HG02759 (cell line): ENCODE data around the gene CUX1.

Experiments
- ATAC-seq: cut with Tn5 transposase; IDR thresholded peaks from one replicate; pipeline ENCODE4 v1.9.1; 2021; ENCODE audit warnings: mild to moderate bottlenecking, moderate library complexity; ENCODE audit not compliant: unreplicated experiment

The CUX1 gene

DNA sequence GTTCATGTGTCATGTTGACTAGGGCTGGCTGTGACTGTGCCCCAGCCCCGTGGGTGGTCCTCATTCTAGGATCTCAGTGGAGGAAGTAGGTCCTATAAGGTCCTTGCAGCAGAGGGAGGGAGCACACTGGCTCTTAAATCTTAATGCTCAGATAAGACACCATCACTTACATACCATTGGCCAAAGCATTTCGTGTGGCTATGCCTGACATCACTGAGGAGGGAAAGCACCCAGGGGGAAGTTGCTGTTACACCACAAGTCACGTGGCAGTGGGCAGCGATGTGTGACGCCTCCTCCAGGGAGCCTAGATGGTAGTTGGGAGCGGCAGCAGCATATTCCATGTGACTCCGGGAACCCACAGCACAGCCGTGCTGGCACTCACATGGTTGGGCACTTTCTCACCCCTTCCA, 244.6 kb downstream of the CUX1 start:
- ATAC-seq, result peak; percentile 89

DNA sequence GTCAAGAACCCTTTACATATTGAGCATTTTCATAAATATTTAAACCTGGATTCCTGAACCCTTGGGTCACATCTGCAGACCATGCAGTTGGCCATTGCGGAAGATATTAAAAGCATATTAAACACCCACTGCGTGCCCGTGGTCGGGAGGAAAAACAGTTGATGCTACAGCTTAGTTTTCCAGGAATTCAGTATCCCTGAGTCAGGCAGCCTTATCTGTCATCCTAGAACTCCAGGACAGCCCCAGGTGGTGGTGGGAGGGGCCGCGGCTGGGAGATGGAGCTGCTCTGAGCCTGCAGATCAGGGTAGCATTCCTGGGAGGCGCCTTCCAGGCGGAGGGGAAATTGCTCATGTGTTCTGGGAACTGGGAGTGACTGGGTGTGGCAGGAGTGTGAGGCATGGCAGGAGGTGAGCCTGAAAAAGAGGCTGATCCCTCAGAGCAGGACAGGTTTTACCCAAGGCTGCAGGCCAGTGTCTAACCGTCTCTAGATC, 246.3 kb downstream of the CUX1 start:
- no peak for ATAC-seq

DNA sequence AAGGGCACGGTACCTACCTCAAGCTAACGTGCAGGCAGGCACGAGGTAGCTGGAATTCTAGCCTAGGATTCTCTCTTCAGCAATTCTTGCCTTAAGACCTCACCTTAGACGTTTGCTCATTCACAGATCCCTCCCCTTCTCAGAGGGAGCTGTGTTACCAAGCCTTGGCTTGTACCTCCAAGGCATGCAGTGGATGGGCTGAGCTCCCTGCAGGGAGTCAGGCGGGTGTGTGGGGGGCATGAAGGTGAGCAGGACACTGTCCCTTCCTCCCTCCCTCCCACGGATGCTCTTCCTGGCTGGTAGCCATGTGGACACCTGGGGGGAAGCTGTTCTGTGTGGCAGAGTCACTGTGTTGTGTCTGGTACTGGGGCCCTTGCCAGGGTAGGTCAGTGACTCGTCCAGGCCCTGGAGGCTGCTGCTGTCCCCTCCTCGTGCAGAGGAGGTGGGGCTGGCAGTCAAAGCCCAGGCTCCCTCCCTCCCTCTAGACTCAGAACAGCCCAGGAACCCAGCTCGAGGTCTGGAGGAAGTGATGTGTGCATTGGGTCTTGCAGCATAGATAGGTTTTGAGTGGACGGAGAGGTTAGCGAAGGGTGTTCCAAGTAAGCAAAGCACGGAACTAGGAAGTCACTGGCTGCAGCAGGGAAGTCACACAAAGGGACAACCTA, 247.1 kb downstream of the CUX1 start:
- ATAC-seq, result no peak

DNA sequence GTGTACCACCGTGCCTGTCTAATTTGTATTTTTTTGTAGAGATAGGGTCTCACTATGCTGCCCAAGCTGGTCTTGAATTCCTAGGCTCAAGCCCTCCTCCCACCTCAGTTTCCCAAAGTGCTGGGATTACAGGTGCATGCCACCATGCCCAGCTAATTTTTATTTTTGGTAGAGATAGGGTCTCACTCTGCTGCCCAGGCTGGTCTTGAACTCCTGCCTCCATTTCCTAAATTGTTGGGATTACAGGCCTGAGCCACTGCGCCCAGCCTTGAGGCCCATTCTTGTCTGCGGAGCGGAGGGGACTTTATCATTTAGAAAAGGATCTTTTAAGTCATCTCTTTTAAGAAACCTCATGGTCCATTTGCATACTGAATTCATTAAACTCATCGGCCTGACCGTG, 247.8 kb downstream of the CUX1 start:
- ATAC-seq, result no peak

DNA sequence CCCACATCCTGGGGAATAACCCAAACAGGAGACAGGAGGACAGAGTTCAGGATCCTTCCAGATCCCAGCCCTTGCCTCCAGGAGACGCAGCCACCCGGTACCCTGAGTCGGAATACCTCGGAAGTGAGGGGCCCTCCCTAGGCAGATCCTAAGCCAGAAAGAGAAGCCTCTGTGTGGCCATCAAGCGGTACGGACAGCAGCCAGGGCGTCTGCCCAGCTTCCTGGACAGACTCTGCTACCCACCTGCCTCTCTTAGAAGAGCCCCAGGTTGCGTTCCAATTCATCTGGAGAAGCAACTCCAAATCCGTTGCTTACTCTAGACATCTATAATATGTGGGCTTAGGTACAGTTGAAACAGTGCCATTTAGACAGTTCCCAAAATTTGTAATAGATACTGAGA, 249.1 kb downstream of the CUX1 start:
- no peak for ATAC-seq

DNA sequence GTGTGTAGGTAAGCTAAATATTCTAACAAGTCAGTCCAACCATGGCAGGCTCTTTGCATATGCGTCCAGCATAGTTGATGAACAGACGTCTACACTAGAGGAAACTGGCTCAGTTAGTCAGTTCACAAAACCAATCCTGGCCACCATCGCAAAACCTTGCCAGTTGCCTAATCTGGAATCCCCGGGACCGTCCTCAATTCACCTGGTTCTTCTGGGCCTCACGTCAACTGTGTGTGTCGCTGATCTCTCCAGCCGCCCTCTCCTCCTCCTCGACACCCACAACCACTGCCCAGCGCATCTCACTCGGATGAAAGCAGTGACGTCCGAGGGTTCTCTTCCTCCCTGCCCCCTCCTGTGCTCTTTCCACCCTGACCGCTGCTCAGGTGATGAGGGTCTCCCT, 251.4 kb downstream of the CUX1 start:
- no peak for ATAC-seq

DNA sequence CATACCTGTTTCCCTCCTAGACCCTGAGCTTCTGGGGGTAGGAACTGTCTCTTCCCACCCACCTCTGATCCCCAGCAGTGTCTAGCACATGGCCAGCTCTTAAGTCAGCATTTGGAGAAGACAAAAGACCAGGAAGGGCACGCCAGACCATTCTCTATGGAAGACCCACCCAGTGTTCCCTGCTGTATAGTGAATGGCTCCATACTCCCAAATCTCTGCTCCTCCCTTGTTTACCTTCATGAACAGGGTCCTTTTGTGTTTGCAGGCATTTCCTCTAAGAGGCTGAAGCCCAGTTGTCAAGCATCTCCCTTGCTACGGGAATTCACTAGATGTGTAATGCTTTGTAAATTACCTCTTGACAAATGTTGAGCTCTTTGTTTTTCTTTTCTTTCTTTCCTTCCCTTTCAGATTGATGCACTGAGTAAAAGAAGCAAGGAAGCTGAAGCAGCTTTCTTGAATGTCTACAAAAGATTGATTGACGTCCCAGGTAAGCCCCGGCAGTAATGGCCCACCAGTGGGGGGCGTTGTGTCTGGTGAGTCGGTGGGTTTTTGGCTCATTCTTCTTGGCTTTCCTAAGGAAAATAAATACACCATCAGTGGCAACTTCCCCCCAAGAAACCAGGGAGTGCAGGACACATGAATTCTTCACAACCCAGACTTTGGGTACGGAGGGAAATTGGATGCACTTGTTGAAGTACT, 252.7 kb downstream of the CUX1 start:
- no peak for ATAC-seq

DNA sequence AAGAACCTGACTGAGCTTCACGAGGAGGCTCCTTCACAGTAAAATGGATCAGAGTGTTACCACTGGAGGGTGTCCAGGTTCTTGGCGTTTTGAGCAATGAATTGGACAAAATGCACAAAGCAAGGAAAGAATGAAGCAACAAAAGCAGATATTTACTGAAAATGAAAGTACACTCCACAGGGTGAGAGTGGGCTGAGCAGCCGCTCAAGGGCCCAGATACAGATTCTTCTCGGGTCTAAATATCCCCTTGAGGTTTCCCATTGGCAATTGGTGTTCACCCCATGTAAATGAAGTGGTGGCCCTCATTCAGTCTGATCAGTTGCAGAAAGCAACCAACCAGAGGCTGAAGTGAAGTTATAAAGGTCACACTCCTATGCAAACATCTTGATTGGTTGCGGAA, 254.6 kb downstream of the CUX1 start:
- ATAC-seq, result no peak

DNA sequence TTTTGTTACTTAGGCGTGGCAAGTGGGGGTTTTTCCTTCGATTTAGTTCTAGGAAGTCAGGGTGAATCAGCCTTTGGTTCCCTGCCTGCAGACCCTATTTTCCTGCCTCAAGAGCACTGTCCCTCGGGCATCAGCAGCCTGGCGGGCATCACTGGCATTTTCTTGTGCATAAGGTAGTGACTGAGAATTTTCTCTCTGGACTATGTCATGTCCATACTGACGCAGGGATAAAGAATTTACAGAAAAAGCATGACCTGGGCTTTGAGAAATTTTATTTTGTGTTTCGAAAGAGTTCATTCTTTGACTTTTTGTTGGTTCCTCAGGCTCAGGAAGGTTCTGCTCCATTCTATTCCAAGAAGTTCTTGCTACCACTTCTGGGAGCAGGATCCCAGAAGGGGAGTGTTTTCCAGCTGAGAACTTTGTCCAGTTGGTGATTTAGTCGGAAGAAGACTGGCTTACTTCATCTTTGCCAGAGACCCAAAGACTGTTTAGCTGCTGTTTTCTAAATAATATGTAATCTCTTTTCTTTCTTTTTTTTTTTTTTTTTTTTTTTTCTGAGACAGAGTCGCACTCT, 255.3 kb downstream of the CUX1 start:
- no peak for ATAC-seq

DNA sequence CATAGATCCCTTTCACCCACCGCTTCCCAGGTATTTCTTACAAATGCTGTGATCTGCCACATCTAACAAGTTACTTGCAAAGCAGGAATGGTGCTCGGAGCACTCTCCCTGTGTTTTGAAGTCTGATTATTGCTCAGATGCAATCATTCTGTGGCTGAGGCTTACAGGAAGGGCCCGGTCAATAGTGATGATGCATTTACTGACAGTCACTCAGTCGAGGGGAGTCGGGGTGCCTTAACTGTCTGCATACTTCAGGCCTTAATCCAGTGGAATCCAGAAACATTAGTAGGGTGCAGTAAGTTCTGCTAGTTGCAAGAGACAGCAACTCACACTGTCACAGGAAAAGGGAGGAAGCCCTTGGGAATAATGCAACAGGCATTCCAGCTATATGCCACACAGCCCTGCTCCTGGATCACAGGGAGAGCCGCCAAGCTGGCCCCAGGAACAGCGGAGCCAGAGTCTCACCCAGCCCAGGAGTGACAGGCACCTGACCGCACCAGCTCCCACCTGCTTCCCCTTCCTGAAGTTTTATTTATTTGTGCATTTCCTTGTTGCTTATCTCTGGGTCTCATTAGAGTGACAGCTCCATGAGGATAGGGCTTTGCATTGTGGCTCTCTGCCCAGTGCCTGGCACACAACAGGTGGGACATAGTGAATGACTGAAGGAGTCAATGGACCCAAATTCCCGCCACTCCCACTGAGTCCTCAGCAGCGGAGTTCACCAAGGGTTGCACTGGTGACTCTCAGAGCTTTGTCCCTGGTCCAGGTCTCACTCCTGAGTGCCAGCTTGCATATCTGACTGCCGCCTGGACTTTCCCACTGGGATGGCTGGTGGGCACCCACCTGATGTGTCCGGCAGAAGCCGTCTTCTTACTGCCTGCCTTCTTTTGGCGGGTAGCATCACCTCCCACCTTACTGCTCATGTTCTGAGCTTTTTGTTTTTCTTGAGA, 256.8 kb downstream of the CUX1 start:
- ATAC-seq, result no peak

DNA sequence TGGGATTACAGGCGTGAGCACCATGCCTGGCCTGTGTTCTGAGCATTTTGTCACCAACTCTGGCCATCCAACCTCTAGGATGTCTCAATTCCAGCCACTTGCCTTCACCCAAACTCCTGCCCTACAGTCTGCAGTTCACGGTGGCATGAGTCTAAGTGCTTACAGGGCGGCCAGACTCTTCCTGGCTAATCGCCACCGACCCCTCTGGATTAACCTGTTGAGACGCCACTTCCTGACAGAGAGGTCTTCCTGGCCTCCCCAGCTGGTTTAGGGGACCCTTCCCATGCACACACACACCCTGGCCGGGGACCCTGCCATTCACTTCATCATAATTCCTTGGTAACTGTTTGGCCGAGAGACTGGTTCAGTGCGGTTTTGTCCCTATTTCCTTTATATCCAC, 257.7 kb downstream of the CUX1 start:
- no peak for ATAC-seq

DNA sequence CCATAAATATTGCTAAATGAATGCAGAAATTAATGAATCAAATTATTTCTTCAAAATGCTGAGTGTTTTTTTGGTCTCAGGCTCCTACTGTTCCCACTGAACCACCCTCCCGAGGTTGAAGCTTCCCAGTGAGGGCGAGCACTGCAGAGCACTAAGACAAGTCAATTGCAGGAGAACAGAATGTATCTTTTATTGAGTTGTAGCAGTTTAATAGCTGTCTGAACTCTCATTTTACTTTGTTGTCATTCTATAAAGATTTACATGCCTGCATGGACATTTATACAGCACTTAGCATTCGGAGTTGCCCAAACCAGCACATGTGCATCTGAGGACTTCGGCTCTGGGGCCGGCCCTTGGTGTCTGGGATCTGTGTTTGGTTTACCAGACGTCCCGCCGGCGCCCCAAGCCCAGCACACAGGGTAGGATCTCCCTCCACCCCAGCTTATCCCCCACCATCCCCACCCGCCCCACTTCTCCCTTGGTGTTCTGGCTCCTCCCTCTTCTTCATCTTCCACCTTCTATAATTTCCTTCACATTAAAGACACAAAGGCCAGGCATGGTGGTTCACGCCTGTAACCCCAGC, 258.2 kb downstream of the CUX1 start:
- ATAC-seq, result no peak

DNA sequence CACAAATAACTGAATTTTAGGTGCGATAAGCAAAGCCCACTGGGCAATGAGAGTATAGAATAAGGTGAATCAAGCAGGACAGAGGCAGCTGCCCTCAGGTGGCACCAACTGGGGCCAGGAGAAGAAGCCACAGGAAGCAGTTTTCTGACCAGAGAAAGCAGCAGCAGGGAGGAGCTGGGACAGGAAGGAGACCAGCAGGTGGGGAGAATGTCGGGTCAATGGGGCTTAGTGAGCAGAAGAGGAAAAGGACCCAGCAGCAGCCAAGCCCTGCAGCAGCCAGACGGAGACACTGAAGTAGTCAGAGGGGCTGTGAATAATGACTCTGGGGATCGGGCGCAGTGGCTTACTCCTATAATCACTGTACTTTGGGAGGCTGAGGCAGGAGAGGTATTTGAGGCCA, 259.7 kb downstream of the CUX1 start:
- no peak for ATAC-seq

DNA sequence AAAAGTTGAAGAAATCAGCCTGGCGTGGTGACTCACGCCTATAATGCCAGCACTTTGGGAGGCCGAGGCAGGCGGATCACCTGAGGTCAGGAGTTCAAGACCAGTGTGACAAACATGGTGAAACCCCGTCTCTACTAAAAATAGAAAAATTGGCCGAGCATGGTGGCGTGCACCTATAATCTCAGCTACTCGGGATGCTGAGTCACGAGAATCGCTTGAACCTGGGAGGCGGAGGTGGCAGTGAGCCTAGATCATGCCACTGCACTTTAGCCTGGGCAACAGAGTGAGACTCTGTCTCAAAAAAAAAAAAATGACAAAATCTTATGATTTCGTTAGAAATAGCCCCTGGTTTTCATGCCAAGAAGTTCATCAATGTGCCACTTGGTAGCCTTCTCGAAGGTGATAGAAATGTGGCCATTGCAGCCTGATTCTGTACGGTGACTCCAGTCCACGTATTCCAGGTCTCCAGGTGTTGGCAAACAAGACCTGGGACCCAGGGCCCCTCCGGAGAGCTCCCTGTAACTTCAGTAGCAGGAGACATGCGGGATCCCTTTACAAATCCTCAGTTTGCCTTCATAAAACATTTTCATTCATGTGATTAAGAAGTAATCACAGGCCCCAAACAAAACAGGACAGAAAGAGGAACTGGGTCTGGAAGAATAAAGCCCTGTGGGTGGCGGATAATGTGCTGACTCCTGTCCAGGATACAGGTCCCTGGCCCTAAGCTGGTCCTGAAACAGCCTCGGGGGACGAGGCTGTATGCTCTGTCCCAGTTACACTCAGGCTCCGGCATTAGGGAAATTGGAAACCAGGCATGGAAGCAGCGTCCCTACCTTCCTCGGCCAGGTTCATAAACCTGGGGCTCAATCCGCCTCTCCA, 262.0 kb downstream of the CUX1 start:
- ATAC-seq, result no peak

DNA sequence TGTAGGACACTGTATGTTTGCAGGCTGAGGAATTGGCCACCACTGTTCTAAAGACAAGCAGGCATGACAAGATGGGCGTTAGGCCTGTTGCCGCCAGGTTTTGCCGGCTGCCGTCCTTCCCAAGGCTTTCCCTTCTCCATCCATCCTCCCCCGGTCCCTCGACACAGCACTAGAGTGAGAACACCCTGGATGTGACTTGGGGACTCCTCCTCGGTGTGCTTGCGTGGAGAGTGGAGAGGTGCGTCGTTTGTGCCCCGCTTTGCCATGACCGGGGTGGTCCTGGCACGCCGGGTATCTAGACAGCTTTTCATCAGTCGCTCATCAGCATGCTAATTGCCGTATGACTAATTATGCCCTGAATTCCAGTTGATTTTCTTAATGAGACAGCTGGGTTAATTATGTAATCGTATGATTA, 262.6 kb downstream of the CUX1 start:
- no peak for ATAC-seq

DNA sequence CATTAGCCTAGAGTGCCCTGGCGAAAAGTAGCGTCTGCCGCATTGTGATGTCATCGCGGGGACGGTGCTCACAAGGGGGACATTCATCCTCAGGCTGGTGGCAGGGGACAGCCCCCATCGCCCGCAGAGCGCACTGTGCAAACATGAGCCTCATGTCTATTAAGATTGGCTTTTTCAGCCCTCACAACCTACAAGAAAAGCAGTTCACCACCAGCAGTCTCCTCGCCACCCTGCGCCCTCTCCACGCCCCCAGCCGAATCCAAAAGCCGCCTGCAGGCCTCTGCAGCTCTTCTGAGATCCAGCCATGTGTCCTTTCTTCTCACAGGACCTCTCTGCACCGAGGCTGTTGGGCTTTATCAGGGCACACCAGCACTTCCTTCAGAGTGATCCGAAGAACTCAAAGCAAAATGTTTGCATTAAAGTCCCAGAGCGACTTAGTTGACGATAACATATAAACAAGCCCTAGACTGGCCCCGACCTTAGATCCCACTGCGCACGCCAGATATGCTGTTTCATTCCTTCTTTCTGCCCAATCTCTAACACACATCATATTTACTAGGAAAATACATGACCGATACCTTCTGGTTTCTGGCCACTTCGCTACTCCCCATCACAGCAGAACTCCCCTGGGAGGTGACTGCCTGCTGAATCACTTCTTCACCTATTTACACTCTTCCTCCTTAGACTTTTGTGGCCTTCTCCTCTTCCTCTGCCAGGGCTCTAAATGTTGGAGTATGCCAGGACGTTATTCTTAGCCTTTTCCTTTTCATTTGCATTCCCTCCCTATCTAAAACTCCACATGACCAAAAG, 263.2 kb downstream of the CUX1 start:
- ATAC-seq, result no peak

DNA sequence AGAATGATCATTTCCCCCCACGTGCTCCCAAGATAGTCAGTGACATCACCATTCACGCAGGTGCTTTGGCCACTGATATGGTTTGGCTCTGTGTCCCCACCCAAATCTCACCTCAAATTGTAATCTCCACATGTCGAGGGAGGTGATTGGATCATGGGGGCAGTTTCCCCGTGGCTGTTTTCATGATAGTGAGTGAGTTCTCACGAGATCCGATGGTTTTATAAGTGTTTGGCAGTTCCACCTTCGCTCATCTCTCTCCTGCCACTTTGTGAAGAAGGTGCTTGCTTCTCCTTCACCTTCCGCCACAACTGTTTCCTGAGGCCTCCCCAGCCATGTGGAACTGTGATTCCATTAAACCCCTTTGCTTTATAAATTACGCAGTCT, 263.8 kb downstream of the CUX1 start:
- no peak for ATAC-seq

DNA sequence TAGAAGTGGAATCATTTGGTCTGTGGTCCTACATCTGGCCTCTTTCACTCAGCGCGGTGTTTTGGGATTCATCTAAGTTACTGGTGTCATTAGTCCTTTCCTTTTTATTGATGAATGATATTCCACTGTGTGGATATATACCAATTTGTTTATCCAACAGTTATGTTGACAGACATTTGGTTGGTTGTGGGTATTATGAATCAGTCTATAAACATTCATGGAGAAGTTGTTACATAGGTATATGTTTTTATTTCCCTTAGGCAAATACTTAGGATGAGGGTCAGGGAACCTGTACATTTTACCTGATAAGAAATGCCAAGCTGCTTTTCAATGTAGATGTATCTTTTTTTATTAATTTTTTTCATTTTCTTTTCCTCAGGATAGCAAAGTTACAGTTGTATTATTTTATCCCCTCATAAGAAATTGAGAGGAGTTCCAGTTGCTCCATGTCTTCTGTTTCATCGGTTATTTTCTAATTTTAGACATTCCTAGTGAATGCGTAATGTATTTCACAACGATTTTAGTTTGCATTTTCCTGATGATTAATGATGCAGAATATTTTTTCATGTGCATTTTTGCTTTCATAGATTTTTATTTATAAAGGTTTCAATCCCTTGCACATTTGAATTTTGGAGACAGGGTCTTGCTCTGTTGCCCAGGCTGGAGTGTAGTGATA, 265.4 kb downstream of the CUX1 start:
- ATAC-seq, result no peak
